COLO668 (cell line): ENCODE measurements around the gene NR1D1.

ENCODE experiments used
- DNase-seq: peaks from one replicate; lab custom pipeline; 2025; ENCODE audit not compliant: unreplicated experiment; lab: John Stamatoyannopoulos, UW

NR1D1 gene

GRCh38 chr17:40111221-40112128 lies 11.1 kb upstream of the NR1D1 start:
- DNase-seq: peak; percentile 77

DNA sequence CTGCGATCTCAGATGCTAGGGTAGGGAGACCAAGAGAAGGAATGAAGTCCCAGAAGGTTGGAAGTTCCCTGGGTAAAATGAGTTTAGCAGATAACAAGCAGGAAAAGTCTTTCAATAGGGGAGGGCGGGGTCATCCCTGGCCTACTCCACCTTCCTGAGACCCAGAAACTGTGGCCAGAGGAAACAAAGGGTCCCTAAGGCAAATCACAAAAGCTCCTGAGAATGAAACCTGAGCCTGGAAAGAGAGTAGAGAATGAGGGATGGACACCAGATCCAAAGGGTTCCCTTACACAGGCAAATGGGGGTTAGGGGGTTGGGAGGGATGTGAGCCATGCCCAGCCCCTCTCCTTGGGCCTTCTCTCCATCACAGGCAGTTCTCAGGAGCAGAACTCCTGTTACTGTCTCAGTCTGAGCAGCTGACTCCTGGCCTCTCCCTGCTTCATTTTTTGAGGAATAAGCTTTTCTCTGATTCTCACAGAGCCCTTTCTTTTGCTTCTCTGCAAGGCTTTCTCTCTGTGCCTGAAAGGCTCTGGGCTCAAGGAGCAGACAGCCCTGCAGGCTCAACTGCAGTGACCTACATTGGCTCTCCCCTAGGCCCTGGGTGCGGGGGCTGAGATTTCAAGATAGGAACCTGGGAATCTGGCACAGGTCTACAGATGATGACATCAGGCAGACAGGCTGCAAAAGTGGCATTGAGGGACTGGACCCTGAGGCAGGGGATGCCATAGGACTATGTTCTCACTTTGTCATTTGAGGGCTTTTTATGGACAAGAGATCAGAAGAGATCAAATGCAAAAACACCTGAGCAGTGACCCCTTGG lies 9.8 kb upstream of the NR1D1 start:
- no peak for DNase-seq

DNA sequence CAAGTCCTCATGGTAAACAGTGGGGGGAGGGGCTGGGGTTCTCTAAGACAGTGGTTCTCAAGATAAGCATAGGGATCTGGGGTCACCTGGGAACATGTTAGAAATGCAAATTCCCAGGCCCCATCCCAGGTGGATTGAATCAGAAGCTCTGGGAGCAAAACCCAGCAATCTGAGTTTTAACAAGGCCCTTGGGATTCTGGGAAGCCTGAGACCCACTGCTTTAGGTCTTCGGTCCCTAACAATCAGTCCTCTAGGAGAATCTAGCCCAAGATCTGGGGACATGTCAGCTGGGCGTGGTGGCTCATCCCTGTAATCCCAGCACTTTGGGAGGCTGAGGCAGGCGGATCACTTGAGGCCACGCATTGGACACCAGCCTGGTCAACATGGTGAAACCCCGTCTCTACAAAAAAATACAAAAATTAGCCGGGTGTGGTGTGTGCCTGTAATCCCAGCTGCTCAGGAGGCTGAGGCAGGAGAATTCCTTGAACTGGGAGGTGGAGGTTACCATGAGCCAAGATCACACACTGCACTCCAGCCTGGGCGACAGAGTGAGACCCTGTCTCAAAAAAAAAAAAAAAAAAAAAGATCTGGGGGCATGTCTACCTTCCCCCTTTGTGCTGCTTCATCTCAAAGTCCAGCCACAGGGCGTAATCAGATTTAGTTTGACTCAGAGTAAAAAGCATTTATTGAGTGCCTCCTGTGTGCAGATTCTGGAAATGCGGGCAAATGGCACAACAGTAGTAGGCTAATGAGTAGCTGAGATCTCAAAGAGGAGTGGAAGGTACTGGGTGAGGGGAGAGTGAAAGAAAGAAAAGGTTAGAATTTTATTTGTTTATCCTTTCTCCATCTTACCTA lies 8.8 kb upstream of the NR1D1 start:
- no peak for DNase-seq

GRCh38 chr17:40107522-40108174 lies 7.3 kb upstream of the NR1D1 start:
- DNase-seq: no peak

DNA sequence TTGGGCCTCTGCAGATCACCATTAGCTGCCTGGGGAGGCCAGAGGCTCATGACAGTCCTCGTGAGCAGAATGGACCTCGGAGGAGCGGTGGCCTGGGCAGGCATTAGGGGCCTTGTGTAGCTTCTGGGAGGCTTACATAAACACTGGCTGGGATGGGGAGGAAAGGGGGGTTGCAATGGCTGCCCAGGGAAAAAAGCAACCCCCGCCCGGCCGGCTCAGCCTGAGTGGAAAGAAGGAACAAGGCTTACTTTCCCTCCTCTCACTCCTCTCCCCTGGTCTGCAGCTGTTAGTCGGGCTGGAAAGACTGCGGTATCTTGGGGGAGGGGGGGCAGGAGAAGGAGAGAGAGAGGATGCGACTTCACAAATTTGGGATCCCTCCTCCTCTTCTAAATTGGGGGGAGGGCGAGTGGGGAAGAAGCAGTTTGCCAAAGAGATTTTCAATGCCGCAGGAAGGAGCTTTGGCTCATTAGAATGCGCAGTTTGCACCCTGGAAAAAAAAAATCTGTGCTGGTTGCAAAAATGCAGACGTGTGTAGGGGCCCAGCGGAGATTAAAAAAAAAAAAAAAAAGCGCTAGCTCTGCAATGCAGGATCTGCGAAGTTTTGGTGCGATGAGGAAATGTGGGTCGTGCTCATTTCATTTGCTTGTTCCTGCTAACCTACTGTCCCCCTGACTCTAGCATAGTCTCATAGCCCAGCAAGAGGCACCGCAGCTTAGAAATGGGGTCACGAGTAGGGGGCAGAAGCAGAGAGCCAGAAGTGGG lies 6.6 kb upstream of the NR1D1 start:
- no peak for DNase-seq

DNA sequence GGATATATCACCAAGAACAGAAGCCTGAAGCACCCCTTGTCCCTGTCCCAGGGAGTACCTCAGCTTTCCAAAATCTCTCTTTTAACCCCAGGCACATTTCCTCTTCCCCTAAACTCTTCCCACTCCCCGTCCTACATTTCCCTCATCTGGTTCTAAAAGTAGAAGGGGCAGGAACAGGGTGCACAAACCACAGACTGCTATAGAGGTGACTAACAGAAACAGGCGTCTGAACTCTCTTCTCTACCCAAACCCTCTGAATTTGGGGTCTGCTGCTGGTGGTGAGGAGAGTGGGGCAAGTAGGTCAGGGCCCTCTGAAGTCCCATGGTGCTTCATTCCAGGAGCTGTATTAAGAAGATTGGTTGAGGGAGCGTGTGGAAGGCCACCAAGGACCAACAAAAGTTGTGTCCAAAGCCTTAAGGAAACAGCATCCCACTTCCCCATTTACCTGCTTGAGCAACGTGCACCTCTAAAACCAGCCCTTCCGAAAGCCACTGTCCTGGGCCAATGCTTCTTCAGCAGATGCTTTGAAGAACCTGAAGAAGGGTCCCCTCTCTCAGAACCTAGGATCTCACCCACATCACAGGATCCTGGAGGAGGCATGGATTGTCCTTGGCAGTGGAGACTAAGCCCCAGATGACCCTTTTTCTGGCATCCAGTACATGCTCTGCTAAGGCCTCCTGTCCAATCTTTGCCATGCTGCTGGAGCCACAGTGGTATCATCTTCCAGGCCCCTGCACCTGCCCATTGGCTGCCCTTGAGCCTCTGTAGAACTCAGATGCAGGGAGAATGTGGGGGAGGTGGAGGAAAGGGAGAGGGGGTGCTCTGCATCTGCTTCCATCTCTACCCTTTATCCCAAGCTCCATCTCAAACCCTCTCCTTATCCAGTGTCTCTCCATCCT lies 5.7 kb upstream of the NR1D1 start:
- DNase-seq: no peak

GRCh38 chr17:40104594-40105486 lies 4.5 kb upstream of the NR1D1 start:
- DNase-seq: no peak

GRCh38 chr17:40103688-40104087 lies 3.3 kb upstream of the NR1D1 start:
- DNase-seq: no peak

GRCh38 chr17:40103071-40103661 lies 2.8 kb upstream of the NR1D1 start:
- DNase-seq: no peak

- DNase-seq: no peak
Measured at GRCh38 chr17:40101367-40102210, 1.2 kb upstream of the NR1D1 start.

DNA sequence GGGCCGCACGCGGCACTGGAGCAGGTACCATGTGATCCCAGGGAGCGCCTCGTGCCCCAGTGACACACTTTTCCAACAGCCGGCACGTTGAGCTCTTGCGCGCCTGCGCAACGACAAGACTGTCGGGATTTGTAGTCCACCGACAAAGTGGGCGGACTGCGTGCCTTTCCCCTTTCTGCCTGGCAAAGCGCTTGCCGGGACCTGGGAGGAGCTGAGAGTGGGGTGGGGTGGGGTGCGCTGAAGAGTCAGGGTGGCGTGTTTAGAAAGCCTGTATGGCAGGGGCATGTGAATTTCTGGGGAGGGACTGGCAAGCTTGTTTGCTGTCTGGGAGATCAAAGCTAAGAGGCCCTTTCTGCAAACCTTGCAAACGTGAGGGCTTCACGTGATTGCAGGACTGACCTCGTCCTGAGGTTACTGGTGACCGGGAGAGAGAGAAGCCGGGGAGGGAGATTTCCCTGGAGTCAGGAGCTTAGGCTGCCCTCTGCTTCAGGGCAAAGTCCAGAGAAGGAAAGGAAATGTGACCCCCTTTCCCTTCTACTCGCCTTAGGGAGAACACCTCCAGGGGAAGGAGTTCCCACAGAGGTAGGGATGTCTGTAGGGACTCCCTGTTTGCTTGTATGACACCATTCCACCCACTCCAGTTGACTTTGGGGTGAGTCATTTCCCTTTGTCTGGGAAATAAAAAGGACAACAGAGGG lies 429 bp upstream of the NR1D1 start:
- peak; percentile 93 for DNase-seq

DNA sequence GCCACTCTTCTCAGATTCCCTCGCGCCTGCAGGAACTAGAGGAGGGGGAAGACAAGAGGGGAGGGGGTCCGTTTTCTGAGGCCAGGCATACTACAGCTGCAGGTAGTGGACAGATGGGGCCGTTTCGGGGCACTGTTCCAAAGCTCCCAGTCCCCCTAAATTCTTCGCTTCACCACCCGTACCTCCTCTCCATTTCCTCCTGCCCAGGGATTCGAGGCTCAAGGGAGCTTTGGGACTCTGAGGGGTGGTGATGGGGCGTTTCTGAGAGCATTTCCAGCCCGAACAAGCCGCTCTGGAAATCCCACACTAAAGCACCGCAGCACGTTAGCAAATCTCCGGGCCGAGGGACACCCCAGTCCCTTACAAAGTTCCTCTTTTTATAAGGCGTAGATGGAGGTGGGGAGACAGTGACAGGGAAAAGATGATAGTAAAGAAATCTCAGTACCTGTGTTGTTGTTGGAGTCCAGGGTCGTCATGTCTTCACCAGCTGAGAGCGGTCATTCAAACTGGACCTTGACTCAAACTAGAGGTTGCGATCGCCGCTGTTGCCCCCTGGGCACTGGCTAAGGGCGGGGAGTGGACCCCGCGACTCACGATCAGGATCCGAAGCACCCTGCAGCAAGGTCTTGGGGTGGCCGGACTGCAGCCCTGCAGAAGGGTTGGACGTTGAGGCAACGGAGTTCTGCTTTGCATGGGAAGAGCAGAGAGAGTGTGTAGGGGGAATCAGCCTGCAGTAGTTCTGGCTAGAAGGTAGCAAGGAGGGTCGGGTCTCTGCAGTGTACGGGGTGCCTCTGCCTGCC lies 570 bp downstream of the NR1D1 start:
- no peak for DNase-seq

DNA sequence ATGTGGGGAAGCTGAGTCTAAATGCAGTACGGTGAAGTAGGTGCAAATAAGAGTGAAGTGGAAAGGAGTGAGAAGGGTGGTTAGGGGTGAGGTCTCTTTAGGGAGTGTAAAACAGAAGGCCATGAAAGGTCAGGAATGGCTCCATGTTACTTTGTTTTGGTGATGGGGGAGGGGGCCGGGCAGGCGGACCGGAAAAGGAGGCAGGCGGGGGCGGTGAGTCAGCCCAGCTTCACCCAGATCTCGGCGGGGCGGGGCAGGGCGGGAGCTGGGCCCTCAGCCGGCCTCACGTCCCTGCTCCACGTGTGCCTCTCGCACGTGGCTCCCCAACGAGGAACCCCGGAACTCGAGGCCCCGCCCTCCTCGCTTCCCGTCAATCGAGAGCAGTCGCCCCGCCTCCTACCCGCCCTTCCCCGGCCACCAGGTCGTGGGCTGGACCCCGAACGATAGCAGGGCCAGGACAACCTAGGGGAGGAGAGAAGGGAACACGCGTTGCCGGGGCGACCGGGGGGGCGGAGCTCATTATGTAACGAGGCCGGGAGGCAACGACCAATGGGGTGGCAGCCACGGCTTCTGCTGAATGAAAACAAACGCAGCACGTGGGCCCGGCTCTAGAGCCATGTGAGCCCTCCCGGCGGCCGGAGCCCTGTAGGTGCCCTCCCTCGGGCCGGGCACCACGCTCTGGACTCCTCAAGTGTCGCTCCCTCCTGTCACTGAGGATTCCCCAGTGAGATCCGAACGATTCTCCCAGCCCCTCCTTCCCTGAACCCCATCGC lies 1.4 kb downstream of the NR1D1 start:
- peak; percentile 98 for DNase-seq
